GM12878 (cell line): ENCODE data around the gene SLC24A3.

Experiments
- EZH2 ChIP-seq: IDR thresholded peaks from 2 replicates; pipeline ENCODE4 v1.6.1; 2012; ENCODE audit warnings: low read depth, mild to moderate bottlenecking, control low read depth, inconsistent platforms, low read length, borderline replicate concordance; ENCODE audit not compliant: control insufficient read depth
- NFYB ChIP-seq: IDR thresholded peaks from 2 replicates; pipeline ENCODE4 v1.6.1; 2011; ENCODE audit warnings: low read depth, mild to moderate bottlenecking, low read length, improper control_type of control experiment, moderate library complexity; ENCODE audit not compliant: insufficient read depth
- POLR2AphosphoS2 ChIP-seq: IDR thresholded peaks from 2 replicates; pipeline ENCODE4 v1.6.1; 2011; ENCODE audit warnings: low read depth, mild to moderate bottlenecking, low read length, improper control_type of control experiment, moderate library complexity
- SIX5 ChIP-seq: IDR thresholded peaks from 2 replicates; pipeline ENCODE4 v1.6.1; 2011; ENCODE audit warnings: mild to moderate bottlenecking, low read depth, low read length, moderate library complexity; ENCODE audit not compliant: severe bottlenecking
- TAF1 ChIP-seq: IDR thresholded peaks from 2 replicates; pipeline ENCODE4 v1.6.1; 2011; ENCODE audit warnings: mild to moderate bottlenecking, low read depth, low read length, borderline replicate concordance
- ZNF274 ChIP-seq: IDR thresholded peaks from one replicate; pipeline ENCODE4 v1.8.0; 2011; ENCODE audit not compliant: insufficient read length, insufficient read depth
- TF ChIP-seq, protein P1 (sequence below): IDR thresholded peaks from 2 replicates; pipeline ENCODE4 v1.6.1; 2012; ENCODE audit warnings: mild to moderate bottlenecking, low read depth, low read length

DNA sequence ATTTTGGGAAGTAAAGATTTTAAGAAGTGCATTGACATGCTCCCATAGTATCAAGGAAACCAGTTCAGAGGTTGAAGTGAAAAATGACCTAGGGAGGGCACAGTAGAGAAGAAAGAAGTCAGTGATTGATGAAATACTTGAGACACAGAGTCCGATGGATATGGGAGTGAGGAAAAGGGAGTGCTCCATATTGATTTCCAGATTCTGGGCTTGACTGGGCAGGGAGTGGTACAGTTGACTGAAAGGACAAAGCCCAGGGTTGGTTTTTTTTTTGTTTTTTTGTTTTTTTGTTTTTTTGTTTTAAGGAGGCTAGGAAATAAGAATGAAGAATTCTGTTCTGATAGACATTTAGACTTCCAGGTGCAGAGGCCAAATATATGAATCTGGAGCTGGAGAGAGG lies 458.9 kb downstream of the SLC24A3 start:
- no peak for TF ChIP-seq TAF1
- no peak for TF ChIP-seq ZNF274
- TF ChIP-seq POLR2AphosphoS2, result no peak
- no peak for TF ChIP-seq SIX5
- no peak for TF ChIP-seq NFYB
- TF ChIP-seq EZH2, result no peak
- TF ChIP-seq, protein P1, sequence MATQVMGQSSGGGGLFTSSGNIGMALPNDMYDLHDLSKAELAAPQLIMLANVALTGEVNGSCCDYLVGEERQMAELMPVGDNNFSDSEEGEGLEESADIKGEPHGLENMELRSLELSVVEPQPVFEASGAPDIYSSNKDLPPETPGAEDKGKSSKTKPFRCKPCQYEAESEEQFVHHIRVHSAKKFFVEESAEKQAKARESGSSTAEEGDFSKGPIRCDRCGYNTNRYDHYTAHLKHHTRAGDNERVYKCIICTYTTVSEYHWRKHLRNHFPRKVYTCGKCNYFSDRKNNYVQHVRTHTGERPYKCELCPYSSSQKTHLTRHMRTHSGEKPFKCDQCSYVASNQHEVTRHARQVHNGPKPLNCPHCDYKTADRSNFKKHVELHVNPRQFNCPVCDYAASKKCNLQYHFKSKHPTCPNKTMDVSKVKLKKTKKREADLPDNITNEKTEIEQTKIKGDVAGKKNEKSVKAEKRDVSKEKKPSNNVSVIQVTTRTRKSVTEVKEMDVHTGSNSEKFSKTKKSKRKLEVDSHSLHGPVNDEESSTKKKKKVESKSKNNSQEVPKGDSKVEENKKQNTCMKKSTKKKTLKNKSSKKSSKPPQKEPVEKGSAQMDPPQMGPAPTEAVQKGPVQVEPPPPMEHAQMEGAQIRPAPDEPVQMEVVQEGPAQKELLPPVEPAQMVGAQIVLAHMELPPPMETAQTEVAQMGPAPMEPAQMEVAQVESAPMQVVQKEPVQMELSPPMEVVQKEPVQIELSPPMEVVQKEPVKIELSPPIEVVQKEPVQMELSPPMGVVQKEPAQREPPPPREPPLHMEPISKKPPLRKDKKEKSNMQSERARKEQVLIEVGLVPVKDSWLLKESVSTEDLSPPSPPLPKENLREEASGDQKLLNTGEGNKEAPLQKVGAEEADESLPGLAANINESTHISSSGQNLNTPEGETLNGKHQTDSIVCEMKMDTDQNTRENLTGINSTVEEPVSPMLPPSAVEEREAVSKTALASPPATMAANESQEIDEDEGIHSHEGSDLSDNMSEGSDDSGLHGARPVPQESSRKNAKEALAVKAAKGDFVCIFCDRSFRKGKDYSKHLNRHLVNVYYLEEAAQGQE, result no peak
